A172 (cell line): ENCODE results near the gene CCDC148. TPM values are rescaled to one million over a fixed set of nuclear protein-coding genes. Genes with fewer than 3 reads are reported as not detected.
"Not testable (repeated sequence)": the region's sequence is repeated elsewhere in the genome, so short reads cannot be mapped to it uniquely, and the experiment has no call there.

Experiments
- DNase-seq: peaks from one replicate; pipeline ENCODE4 v3.0.0-alpha.2; 2015; ENCODE audit warnings: low spot score
- total RNA-seq: library from RNA; depleted of rRNA; stranded (reverse); fragments of >200 nt; shearing (Covaris generic); gene quantifications from 2 replicates; pipeline ENCODE4 v1.2.3, GENCODE V29; 2014

The CCDC148 gene
- total RNA-seq, 1 experiment from 2014 or later: 0.90 TPM

DNA sequence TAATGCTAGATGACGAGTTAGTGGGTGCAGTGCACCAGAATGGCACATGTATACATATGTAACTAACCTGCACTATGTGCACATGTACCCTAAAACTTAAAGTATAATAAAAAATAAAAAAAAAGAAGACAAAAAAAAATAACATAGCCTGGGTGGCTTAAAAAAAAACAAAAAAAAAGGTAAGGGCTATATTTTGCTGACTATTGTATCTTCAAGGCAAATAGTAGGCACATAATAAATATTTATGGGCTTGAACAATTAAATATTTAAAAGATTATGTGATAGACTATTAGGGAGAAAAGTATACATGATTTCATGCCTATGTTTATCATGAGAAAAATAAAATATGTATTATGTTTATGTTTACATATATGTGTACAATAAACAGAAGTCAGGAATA is 99.4 kb downstream of the CCDC148 start:
- no peak for DNase-seq

GRCh38 chr2:158351466-158351816 is 105.1 kb downstream of the CCDC148 start:
- DNase-seq: not testable (repeated sequence)

DNA sequence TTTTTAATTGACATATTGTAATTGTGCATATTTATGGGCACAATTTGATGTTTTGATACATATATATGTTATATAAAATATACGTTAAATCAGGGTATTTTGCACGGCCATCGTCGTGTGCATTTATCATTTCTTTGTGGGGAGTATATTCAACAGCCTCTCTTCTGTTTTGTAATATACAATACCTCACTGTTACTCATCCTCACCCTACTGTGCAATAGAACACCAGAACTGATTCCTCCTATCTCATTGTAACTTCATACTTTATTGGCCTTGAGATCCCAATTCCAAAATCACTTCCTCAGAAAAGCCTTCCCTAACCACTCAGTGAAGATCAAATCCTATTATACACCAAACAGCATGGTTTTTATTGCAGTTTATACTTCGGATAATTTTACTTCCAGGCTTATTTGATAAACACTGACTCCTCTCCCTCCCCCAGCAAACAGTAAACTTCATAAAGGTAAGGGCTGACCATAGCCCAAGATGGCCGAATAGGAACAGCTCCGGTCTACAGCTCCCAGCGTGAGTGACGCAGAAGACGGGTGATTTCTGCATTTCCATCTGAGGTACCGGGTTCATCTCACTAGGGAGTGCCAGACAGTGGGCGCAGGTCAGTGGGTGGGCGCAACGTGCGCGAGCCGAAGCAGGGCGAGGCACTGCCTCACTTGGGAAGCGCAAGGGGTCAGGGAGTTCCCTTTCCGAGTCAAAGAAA is 105.6 kb downstream of the CCDC148 start:
- not testable (repeated sequence) for DNase-seq

DNA sequence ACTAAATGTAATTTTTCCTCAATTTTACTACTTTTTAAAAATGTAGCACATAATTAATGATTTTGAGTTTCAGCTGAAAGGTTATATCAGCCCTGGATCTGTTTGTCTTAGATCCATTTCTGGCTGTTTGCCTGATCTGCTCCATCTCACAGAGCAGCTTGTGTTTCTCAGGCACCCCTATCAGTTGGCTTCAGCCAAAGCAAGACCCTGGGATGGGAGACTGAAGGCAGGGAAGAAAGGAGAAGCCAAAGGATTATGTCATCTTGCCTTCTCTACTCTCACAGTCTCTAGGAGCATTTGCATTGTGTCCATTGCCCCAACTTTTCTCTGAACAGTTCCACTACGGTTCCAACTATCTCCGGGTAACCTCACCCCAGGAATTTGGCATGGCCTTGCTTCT is 110.5 kb downstream of the CCDC148 start:
- DNase-seq: no peak

GRCh38 chr2:158339513-158339912 is 117.0 kb downstream of the CCDC148 start:
- no peak for DNase-seq

DNA sequence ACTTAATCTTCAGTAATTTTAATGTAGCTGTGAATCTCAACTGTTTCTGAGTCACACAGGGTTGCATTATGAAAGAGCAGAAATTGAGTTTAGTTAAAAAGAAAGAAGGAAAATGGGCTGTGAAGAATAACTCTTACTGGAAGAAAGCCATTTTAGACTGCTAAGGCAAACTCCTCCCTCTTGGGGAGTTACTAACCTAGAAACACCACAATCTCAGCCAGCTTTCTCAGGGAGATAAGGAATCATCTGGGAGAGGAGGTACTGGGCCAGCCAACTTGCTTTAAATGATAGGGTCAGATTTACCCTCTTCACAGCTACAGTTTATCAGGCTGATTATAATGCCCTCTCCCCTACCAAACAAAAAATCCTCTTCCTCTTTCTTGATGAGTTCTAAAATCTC is 119.5 kb downstream of the CCDC148 start:
- no peak for DNase-seq

DNA sequence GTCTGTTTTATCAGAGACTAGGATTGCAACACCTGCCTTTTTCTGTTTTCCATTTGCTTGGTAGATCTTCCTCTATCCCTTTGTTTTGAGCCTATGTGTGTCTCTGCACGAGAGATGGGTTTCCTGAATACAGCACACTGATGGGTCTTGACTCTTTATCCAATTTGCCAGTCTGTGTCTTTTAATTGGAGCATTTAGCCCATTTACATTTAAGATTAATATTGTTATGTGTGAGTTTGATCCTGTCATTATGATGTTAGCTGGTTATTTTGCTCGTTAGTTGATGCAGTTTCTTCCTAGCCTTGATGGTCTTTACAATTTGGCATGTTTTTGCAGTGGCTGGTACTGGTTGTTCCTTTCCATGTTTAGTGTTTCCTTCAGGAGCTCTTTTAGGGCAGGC is 124.8 kb downstream of the CCDC148 start:
- not testable (repeated sequence) for DNase-seq

DNA sequence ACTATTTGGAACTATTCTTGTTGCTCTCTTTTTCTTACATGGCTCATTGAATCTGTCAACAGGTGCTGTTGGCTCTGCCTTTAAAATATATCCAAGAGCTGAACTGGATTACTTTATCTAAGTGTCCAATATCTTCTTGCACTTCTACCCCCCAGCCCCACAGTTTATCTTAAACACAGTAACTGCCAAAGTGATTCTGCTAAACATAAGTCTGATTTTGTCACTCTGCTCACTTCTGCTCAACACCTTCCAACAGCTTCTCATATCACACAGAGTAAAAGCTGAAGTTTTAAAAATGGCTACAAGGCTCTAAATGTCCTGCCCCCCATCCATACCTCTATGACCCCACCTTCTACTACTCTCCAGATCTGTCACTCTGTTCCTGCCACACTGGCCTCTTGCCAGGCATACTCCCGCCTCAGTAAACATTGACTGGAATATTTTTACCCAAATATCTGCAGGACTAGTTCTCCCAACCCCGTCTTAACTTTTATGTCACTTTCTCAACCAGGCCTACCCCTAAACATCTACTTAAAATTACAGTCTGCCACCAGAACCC is 130.7 kb downstream of the CCDC148 start:
- no peak for DNase-seq

DNA sequence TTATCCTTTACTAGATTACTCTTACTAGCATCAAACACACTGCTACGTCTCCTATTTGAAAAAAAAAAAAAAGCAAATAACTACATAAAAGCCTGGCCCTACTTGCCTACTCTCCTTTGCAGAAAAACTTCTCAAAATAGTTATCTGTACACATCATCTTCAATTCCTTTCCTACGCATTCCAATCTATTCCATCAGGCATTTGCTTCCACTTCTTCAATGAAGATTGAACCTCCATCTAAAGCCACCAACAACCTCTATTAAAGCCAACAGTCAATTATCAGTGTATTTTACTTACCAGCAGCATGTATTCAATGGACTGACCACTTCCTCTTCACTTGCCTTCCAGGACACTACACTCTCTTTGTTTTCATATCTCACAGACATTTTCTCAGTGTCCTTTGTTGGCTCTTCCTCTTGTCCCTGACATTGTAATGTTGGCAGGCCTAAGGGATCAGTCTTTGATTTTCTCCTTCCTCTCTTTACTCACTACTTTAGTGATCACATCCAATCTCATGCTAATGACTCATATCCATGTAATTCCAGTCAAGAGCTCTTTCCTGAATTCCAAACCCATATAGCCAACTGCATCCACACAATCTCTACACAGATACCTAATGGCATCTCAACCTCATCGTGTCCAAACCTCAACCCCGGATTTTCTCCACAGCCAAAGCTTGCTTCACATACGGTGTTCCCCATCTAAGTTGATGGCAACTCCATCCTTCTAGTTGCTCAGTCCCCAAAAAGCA is 131.3 kb downstream of the CCDC148 start:
- DNase-seq: peak; percentile 45

- DNase-seq: no peak
These were observed 133.2 kb downstream of the CCDC148 start for GRCh38 chr2:158323381-158323780.

DNA sequence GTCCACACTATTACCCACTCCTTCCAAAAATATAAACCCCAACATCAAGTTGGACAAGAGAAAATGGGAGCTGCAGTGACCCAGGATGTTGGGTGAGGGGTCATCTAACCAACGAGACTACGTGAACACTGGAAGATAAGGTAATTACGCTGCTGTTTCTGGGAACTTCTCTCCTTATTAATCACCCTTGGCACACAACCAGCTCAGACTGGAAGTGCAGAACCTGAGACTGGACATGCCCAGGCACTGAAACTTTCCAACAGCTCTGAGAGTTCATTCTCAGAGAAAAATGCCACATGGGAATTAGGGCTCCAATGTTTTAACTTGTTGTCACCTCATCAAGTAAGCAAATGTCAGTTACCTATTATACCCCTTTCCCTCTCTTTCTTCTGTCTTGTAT is 135.3 kb downstream of the CCDC148 start:
- peak; percentile 54 for DNase-seq

DNA sequence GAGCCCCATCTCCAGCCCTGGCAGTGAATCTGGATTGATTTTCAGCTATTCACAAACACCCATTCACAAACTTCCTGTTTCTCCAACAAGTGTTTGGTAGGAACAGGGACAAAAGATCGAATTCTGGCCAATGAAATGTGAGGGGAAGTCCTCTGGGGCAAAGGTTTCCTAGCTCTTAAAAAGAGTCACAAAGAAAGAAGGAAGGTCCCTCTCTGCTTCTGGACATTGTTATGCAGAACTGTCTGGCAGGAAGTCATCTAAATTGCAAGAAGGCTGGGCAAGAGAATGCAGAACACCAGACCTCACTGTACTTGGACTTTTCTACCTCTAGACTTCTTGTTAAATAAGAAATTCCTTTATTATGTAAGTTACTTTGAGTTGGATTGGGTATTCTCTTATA is 137.3 kb downstream of the CCDC148 start:
- no peak for DNase-seq

DNA sequence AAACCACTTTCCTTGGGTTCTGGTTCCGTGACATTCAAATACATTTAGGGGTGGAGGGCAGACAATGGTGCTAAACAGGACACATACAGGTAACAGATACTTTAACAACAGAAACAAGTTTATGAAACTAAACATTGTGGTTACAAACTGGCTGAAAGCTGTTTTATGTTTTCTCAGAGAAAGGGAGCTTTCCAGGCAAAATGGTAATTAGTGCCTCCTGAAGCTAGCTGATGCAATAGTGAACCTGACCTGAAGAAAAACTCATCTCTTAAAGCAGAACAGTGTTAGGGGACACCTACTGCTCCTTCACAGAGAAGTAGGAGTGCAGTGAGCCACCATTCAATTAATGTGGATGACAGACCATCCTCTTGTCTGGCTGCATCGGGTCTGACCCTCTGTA is 138.9 kb downstream of the CCDC148 start:
- no peak for DNase-seq

DNA sequence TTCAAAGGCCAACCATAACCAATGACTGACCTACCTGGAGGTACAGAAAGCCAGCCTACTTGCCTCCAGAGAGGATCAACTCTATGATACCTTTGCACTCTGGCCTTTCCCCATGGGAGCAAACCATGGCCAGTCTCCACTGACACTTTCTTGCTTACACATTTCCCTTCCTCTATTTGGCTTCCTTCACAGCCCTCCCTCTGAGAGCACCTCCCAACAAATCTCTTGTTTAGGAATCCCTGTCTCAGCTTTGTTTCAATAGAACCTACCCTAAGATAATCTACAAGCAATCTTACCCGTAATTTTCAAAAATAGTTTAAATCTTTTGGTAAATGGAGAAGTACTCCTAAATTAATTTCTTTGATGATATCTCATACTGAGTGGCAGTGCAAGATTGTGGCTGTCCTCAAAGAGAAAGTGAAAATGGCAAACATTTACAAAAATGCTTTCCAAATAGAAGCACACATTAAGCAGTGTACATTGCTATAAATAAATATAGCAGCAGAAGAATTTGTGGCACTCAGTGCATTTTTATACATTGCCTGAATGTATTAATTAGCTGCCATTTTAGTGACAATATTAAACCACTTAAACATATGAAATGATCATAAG is 140.6 kb downstream of the CCDC148 start:
- DNase-seq: no peak

GRCh38 chr2:158315000-158315399 is 141.6 kb downstream of the CCDC148 start:
- no peak for DNase-seq

- DNase-seq: no peak
These were observed 142.8 kb downstream of the CCDC148 start for GRCh38 chr2:158313734-158314133.

DNA sequence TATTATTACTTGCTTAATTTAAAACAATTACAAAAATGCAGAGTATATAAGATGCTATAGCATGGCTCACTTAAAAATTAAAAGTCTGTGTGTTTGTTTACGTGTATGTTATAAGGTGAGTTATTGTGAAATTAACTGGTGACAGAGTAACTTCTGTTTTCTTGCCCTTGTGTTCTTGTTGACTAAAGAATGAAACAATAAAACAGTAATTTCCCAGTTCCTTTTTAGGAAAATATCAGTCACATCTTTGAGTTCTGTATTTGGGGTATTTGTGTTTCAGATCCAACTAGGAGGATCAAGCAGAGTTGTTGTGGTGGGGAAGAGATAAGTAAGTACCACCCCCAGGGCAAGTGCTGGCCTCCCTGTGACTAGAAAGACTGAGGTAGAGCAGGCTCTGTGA is 143.6 kb downstream of the CCDC148 start:
- no peak for DNase-seq

DNA sequence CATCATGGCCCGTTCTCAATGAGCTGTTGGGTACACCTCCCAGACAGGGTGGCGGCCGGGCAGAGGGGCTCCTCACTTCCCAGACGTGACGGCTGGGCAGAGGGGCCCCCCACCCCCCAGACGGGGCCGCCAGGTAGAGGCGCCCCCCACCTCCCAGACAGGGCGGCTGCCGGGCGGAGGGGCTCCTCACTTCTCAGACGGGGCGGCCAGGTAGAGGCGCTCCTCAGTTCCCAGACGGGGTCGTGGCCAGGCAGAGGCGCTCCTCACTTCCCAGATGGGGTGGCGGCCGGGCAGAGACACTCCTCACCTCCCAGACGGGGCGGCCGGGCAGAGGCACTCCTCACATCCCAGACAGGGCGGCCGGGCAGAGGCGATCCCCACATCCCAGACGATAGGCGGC is 146.1 kb downstream of the CCDC148 start:
- DNase-seq: not testable (repeated sequence)

GRCh38 chr2:158305501-158305900 is 151.1 kb downstream of the CCDC148 start:
- DNase-seq: no peak

DNA sequence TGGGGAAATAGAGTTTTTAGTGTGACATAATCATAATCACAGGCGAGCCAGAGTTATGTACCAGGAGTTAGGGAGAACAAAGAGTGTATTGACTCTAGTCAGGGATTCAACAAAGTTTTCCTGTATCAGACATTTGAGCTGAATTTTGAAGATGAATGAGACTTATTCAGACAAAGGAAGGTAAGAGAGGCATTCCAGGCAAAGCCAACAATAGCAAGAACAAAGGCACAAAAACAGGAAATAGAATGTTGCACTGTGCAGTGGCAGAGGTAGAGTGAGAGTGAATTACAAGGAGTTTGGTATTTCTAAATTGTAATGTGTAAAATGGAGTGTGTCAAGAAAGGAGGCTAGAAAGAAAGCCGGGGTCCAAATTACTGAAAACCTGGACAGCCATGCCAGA is 156.2 kb downstream of the CCDC148 start:
- DNase-seq: no peak

- peak; percentile 27 for DNase-seq
These were observed 158.9 kb downstream of the CCDC148 start for GRCh38 chr2:158297606-158298005.

DNA sequence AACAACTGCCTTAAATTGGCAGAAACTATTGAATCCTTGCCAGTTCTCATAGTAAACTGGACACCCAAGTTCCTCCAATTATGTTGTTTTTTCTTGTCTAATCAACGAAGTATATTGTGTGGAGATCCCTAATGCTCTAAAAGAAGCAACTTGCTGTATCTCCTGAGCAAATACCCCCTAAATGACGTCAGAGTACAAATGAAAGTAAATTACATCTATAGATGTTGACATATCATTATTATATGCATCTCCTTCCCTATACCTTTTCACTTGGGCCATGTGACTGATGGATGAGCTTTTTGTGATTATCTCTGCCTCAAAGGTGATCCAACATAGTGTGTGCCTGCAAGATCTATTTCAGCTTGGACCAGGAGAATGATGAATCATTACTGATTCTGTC is 159.4 kb downstream of the CCDC148 start:
- no peak for DNase-seq

DNA sequence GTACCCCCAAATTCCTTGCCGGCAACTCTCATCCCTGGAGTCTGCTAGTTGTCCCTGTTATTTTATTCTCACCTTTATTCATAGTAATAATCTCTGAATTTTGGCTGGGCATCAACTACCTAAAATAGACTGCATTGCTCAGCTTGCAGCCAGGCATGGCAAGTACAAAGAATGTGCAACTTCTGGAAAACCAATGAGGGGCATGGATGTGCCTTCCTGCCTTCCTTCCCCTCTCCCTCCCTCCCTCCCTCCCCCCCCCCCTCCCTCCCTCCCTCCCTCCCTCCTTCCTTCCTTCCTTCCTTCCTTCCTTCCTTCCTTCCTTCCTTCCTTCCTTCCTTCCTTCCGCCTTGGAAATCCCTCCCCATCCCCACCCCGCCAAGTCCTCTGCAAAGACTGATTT is 162.8 kb downstream of the CCDC148 start:
- DNase-seq: no peak
